GM23338 (cell line): ENCODE results near the gene SENP6. TPM values are rescaled to one million over a fixed set of nuclear protein-coding genes. Genes with fewer than 3 reads are reported as not detected.

ENCODE experiments used
- EZH2 ChIP-seq: fragments of 200-600 bp; sonication (generic); IDR thresholded peaks from one replicate; pipeline ENCODE4 v1.8.0; 2017; ENCODE audit warnings: antibody characterized with exemption, mild to moderate bottlenecking, low read depth; ENCODE audit not compliant: unreplicated experiment
- NANOG ChIP-seq: IDR thresholded peaks from 2 replicates; pipeline ENCODE4 v1.6.1; 2016; ENCODE audit warnings: antibody characterized with exemption, borderline replicate concordance
- POLR2AphosphoS5 ChIP-seq: IDR thresholded peaks from 2 replicates; pipeline ENCODE4 v1.6.1; 2016; ENCODE audit warnings: antibody characterized with exemption, low read depth
- ZNF331 ChIP-seq: fragments of 250-450 bp; sonication (Bioruptor Pico); IDR thresholded peaks from 2 replicates; pipeline ENCODE4 v1.5.0; 2020; ENCODE audit warnings: low read depth, mild to moderate bottlenecking, moderate library complexity
- polyA plus RNA-seq: library from polyadenylated mRNA; unstranded; fragments of >200 nt; fragmentation: Nextera tagmentation; extraction: Ambion mirVana; gene quantifications from 2 replicates; pipeline ENCODE4 v1.2.1, GENCODE V29; 2016
- total RNA-seq: library from RNA; depleted of rRNA; stranded (reverse); fragments of >200 nt; shearing (Covaris generic); gene quantifications from 2 replicates; pipeline ENCODE4 v1.2.3, GENCODE V29; 2014
- TF ChIP-seq, protein P1 (sequence below): fragments of 250-450 bp; sonication (Bioruptor Pico); IDR thresholded peaks from 2 replicates; pipeline ENCODE4 v1.5.0; 2020; ENCODE audit warnings: mild to moderate bottlenecking, moderate library complexity
- TF ChIP-seq, protein P2 (sequence below): IDR thresholded peaks from 2 replicates; pipeline ENCODE4 v1.6.1; 2016; ENCODE audit warnings: antibody characterized with exemption
- TF ChIP-seq, protein P3 (sequence below), 2 experiments: fragments of 200-600 bp in 1 of 2; sonication (generic) in 1 of 2; conservative IDR thresholded peaks; 2 replicates each; pipeline versions ENCODE4 v1.5.1 to v1.6.1; 2016 to 2017; ENCODE audit warnings: antibody characterized with exemption in 2 of 2, low read depth in 2 of 2, mild to moderate bottlenecking in 2 of 2, moderate library complexity in 1 of 2

Gene SENP6
- total and polyA plus RNA-seq, 2 experiments from 2014 or later = 66.6 to 114 TPM

GRCh38 chr6:75600768-75601167 lies 912 bp upstream of the SENP6 start (continued):
- TF ChIP-seq, protein P1, sequence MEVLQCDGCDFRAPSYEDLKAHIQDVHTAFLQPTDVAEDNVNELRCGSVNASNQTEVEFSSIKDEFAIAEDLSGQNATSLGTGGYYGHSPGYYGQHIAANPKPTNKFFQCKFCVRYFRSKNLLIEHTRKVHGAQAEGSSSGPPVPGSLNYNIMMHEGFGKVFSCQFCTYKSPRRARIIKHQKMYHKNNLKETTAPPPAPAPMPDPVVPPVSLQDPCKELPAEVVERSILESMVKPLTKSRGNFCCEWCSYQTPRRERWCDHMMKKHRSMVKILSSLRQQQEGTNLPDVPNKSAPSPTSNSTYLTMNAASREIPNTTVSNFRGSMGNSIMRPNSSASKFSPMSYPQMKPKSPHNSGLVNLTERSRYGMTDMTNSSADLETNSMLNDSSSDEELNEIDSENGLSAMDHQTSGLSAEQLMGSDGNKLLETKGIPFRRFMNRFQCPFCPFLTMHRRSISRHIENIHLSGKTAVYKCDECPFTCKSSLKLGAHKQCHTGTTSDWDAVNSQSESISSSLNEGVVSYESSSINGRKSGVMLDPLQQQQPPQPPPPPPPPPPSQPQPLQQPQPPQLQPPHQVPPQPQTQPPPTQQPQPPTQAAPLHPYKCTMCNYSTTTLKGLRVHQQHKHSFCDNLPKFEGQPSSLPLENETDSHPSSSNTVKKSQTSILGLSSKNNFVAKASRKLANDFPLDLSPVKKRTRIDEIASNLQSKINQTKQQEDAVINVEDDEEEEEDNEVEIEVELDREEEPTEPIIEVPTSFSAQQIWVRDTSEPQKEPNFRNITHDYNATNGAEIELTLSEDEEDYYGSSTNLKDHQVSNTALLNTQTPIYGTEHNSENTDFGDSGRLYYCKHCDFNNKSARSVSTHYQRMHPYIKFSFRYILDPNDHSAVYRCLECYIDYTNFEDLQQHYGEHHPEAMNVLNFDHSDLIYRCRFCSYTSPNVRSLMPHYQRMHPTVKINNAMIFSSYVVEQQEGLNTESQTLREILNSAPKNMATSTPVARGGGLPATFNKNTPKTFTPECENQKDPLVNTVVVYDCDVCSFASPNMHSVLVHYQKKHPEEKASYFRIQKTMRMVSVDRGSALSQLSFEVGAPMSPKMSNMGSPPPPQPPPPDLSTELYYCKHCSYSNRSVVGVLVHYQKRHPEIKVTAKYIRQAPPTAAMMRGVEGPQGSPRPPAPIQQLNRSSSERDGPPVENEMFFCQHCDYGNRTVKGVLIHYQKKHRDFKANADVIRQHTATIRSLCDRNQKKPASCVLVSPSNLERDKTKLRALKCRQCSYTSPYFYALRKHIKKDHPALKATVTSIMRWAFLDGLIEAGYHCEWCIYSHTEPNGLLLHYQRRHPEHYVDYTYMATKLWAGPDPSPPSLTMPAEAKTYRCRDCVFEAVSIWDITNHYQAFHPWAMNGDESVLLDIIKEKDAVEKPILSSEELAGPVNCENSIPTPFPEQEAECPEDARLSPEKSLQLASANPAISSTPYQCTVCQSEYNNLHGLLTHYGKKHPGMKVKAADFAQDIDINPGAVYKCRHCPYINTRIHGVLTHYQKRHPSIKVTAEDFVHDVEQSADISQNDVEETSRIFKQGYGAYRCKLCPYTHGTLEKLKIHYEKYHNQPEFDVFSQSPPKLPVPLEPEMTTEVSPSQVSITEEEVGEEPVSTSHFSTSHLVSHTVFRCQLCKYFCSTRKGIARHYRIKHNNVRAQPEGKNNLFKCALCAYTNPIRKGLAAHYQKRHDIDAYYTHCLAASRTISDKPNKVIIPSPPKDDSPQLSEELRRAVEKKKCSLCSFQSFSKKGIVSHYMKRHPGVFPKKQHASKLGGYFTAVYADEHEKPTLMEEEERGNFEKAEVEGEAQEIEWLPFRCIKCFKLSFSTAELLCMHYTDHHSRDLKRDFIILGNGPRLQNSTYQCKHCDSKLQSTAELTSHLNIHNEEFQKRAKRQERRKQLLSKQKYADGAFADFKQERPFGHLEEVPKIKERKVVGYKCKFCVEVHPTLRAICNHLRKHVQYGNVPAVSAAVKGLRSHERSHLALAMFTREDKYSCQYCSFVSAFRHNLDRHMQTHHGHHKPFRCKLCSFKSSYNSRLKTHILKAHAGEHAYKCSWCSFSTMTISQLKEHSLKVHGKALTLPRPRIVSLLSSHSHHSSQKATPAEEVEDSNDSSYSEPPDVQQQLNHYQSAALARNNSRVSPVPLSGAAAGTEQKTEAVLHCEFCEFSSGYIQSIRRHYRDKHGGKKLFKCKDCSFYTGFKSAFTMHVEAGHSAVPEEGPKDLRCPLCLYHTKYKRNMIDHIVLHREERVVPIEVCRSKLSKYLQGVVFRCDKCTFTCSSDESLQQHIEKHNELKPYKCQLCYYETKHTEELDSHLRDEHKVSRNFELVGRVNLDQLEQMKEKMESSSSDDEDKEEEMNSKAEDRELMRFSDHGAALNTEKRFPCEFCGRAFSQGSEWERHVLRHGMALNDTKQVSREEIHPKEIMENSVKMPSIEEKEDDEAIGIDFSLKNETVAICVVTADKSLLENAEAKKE (CRISPR knock-in tag) = no peak
- TF ChIP-seq POLR2AphosphoS5 (no peak), EZH2 (no peak), NANOG (no peak), ZNF331 (CRISPR knock-in tag) (no peak)
- TF ChIP-seq, protein P2, sequence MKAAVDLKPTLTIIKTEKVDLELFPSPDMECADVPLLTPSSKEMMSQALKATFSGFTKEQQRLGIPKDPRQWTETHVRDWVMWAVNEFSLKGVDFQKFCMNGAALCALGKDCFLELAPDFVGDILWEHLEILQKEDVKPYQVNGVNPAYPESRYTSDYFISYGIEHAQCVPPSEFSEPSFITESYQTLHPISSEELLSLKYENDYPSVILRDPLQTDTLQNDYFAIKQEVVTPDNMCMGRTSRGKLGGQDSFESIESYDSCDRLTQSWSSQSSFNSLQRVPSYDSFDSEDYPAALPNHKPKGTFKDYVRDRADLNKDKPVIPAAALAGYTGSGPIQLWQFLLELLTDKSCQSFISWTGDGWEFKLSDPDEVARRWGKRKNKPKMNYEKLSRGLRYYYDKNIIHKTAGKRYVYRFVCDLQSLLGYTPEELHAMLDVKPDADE = no peak
- TF ChIP-seq, protein P3, sequence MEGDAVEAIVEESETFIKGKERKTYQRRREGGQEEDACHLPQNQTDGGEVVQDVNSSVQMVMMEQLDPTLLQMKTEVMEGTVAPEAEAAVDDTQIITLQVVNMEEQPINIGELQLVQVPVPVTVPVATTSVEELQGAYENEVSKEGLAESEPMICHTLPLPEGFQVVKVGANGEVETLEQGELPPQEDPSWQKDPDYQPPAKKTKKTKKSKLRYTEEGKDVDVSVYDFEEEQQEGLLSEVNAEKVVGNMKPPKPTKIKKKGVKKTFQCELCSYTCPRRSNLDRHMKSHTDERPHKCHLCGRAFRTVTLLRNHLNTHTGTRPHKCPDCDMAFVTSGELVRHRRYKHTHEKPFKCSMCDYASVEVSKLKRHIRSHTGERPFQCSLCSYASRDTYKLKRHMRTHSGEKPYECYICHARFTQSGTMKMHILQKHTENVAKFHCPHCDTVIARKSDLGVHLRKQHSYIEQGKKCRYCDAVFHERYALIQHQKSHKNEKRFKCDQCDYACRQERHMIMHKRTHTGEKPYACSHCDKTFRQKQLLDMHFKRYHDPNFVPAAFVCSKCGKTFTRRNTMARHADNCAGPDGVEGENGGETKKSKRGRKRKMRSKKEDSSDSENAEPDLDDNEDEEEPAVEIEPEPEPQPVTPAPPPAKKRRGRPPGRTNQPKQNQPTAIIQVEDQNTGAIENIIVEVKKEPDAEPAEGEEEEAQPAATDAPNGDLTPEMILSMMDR (conservative IDR thresholded peaks at IDR 0.05; ENCODE audit: low read depth in 2 of 2) = no peak
